COLO668 (cell line): ENCODE results near the gene DIPK1A.
A peak's percentile ranks its signal among the peaks of the same experiment; 100 is the strongest.

Experiments used
- DNase-seq: peaks from one replicate; lab custom pipeline; 2025; ENCODE audit not compliant: unreplicated experiment; lab: John Stamatoyannopoulos, UW

DIPK1A gene

GRCh38 chr1:92879316-92879968 is 81.8 kb downstream of the DIPK1A start:
- DNase-seq: no peak

- DNase-seq: peak; percentile 25
These were observed 83.5 kb downstream of the DIPK1A start for GRCh38 chr1:92877792-92878191.

GRCh38 chr1:92877081-92877711 is 84.1 kb downstream of the DIPK1A start:
- DNase-seq: no peak

- no peak for DNase-seq
These were observed 84.9 kb downstream of the DIPK1A start for GRCh38 chr1:92876351-92876750.

GRCh38 chr1:92874987-92875386 is 86.3 kb downstream of the DIPK1A start:
- DNase-seq: no peak

- DNase-seq: no peak
These were observed 88.5 kb downstream of the DIPK1A start for GRCh38 chr1:92872719-92873118.

GRCh38 chr1:92870591-92870990 is 90.7 kb downstream of the DIPK1A start:
- DNase-seq: no peak

GRCh38 chr1:92864131-92864530 is 97.1 kb downstream of the DIPK1A start:
- DNase-seq: no peak

GRCh38 chr1:92862605-92863004 is 98.7 kb downstream of the DIPK1A start:
- no peak for DNase-seq

- no peak for DNase-seq
These were observed 101.7 kb downstream of the DIPK1A start for GRCh38 chr1:92859400-92860039.

- DNase-seq: peak; percentile 64
These were observed 102.5 kb downstream of the DIPK1A start for GRCh38 chr1:92858564-92859399.

GRCh38 chr1:92857817-92858216 is 103.4 kb downstream of the DIPK1A start:
- no peak for DNase-seq

GRCh38 chr1:92855236-92855635 is 106.0 kb downstream of the DIPK1A start:
- DNase-seq: no peak

GRCh38 chr1:92854101-92854785 is 107.0 kb downstream of the DIPK1A start:
- DNase-seq: no peak

- DNase-seq: no peak
These were observed 108.0 kb downstream of the DIPK1A start for GRCh38 chr1:92853299-92853698.

GRCh38 chr1:92851729-92852128 is 109.5 kb downstream of the DIPK1A start:
- no peak for DNase-seq

GRCh38 chr1:92850019-92850418 is 111.2 kb downstream of the DIPK1A start:
- no peak for DNase-seq

- no peak for DNase-seq
These were observed 113.1 kb downstream of the DIPK1A start for GRCh38 chr1:92848201-92848600.

GRCh38 chr1:92845908-92846307 is 115.4 kb downstream of the DIPK1A start:
- no peak for DNase-seq

- DNase-seq: no peak
These were observed 116.8 kb downstream of the DIPK1A start for GRCh38 chr1:92844439-92844838.
